MCF 10A (cell line): Measurements from ENCODE around the gene PDE4D. TPM values are rescaled to one million over a fixed set of nuclear protein-coding genes. Genes with fewer than 3 reads are reported as not detected.

Experiments
- BruUV-seq: library from RNA; stranded (reverse); fragments of 400-500 nt; replicated peaks from 2 replicates; lab custom pipeline; 2021; lab: Mats Ljungman, UMichigan
- CTCF ChIA-PET: fragments of 300-600 bp; sonication (Branson Sonifier 250); formaldehyde crosslinking; extraction: SDS; loops from one replicate; lab custom pipeline; 2021; ENCODE audit warnings: antibody characterized with exemption, inconsistent platforms; lab: Yijun Ruan, JAX
- POLR2A ChIA-PET: fragments of 300-600, 350-650 bp; sonication (Branson Sonifier 250); formaldehyde crosslinking; extraction: SDS; loops from one replicate; lab custom pipeline; 2020; ENCODE audit warnings: antibody characterized with exemption, inconsistent platforms; lab: Yijun Ruan, JAX
- DNase-seq: peaks from one replicate; pipeline ENCODE4 v3.0.0-alpha.2; 2018; ENCODE audit not compliant: unreplicated experiment
- H3K27ac Mint-ChIP-seq: one replicate; pipeline ENCODE4 v1.8.0; 2022; ENCODE audit warnings: mild to moderate bottlenecking, low read depth, mixed read lengths; ENCODE audit not compliant: unreplicated experiment
- H3K27me3 Mint-ChIP-seq: one replicate; pipeline ENCODE4 v1.8.0; 2022; ENCODE audit warnings: mixed read lengths; ENCODE audit not compliant: insufficient read depth, unreplicated experiment
- H3K36me3 Mint-ChIP-seq: one replicate; pipeline ENCODE4 v1.8.0; 2022; ENCODE audit warnings: mild to moderate bottlenecking, moderate library complexity, mixed read lengths; ENCODE audit not compliant: insufficient read depth, unreplicated experiment
- H3K4me1 Mint-ChIP-seq: one replicate; pipeline ENCODE4 v1.8.0; 2022; ENCODE audit warnings: mixed read lengths; ENCODE audit not compliant: insufficient read depth, unreplicated experiment
- H3K4me3 Mint-ChIP-seq: one replicate; pipeline ENCODE4 v1.8.0; 2022; ENCODE audit warnings: mild to moderate bottlenecking, moderate library complexity, mixed read lengths; ENCODE audit not compliant: unreplicated experiment
- H3K9me3 Mint-ChIP-seq: one replicate; pipeline ENCODE4 v1.8.0; 2022; ENCODE audit warnings: mixed read lengths; ENCODE audit not compliant: unreplicated experiment
- CTCF ChIP-seq: fragments of 200-600 bp; IDR thresholded peaks from one replicate; pipeline ENCODE4 v1.8.0; 2022; ENCODE audit warnings: antibody characterized with exemption, mild to moderate bottlenecking; ENCODE audit not compliant: unreplicated experiment
- intact Hi-C: fragments of 100-400 bp; cut with micrococcal nuclease; formaldehyde crosslinking; loops from 2 replicates; pipeline ENCODE4 v1.14.1; 2022
- total RNA-seq: library from RNA; stranded (reverse); gene quantifications from 2 replicates; pipeline ENCODE4 v1.2.3, GENCODE V29; 2022

PDE4D gene
- total RNA-seq, 1 experiment from 2014 or later = 85.0 TPM

GRCh38 chr5:59254055-59254687, 639.4 kb downstream of the PDE4D start:
- H3K4me1 Mint-ChIP-seq = no peaks in the 10 kb centered on the region
- intact Hi-C loops = no loop called here
- POLR2A ChIA-PET = interaction anchor here (0.8 kb wide), 1 partner anchor 16 kb away, joined by 3 read pairs; no protein-coding TSS in a partner anchor
- no peak overlapping the region for H3K4me3 Mint-ChIP-seq
- BruUV-seq = no TSS peak
- no peak for TF ChIP-seq CTCF
- no peaks in the 10 kb centered on the region for H3K9me3 Mint-ChIP-seq
- no peak for DNase-seq
- no peak overlapping the region for H3K27ac Mint-ChIP-seq
- H3K27me3 Mint-ChIP-seq = no peaks in the 10 kb centered on the region
- no peaks in the 10 kb centered on the region for H3K36me3 Mint-ChIP-seq
- CTCF ChIA-PET = interaction anchor here (0.6 to 1.0 kb wide), 3 partner anchors 66 to 546 kb away, joined by 3 to 6 read pairs (median 4); no protein-coding TSS in a partner anchor

GRCh38 chr5:59253625-59254024, 639.9 kb downstream of the PDE4D start:
- no peak overlapping the region for H3K27ac Mint-ChIP-seq
- no TSS peak for BruUV-seq
- intact Hi-C loops = no loop called here
- no peak for DNase-seq
- H3K4me1 Mint-ChIP-seq = no peaks in the 10 kb centered on the region
- ChIA-PET CTCF (interaction anchor here (0.7 to 1.0 kb wide), 2 partner anchors 65 to 113 kb away, joined by 4 to 6 read pairs; no protein-coding TSS in a partner anchor), POLR2A (no interaction called here)
- no peaks in the 10 kb centered on the region for H3K27me3 Mint-ChIP-seq
- H3K4me3 Mint-ChIP-seq = no peak overlapping the region
- no peaks in the 10 kb centered on the region for H3K9me3 Mint-ChIP-seq
- TF ChIP-seq CTCF = no peak
- H3K36me3 Mint-ChIP-seq = no peaks in the 10 kb centered on the region

GRCh38 chr5:59251627-59252026, 641.9 kb downstream of the PDE4D start:
- TF ChIP-seq CTCF = no peak
- Mint-ChIP-seq H3K4me1 (peaks cover 3% of the 10 kb centered on the region), H3K36me3 (no peaks in the 10 kb centered on the region), H3K9me3 (no peaks in the 10 kb centered on the region), H3K27me3 (no peaks in the 10 kb centered on the region), H3K27ac (no peak overlapping the region), H3K4me3 (no peak overlapping the region)
- intact Hi-C loops = no loop called here
- CTCF ChIA-PET = interaction anchor here (0.7 to 1.1 kb wide), 2 partner anchors 29 to 57 kb away, joined by 3 read pairs; no protein-coding TSS in a partner anchor
- no peak for DNase-seq
- POLR2A ChIA-PET = interaction anchor here (1.3 kb wide), 1 partner anchor 23 kb away, joined by 4 read pairs; no protein-coding TSS in a partner anchor
- no TSS peak for BruUV-seq

- CTCF ChIA-PET = no interaction called here
- Mint-ChIP-seq H3K4me1 (peaks cover 9% of the 10 kb centered on the region), H3K27ac (no peak overlapping the region), H3K27me3 (no peaks in the 10 kb centered on the region), H3K9me3 (no peaks in the 10 kb centered on the region), H3K4me3 (no peak overlapping the region), H3K36me3 (no peaks in the 10 kb centered on the region)
- no peak for TF ChIP-seq CTCF
- POLR2A ChIA-PET = interaction anchor here (0.6 to 1.4 kb wide), 2 partner anchors 41 to 98 kb away, joined by 3 to 4 read pairs; no protein-coding TSS in a partner anchor
- DNase-seq = no peak
- BruUV-seq = no TSS peak
- intact Hi-C loops = no loop called here
Observed at GRCh38 chr5:59249726-59250125, 643.8 kb downstream of the PDE4D start.
